ENCODE measurements around the gene P4HA1. TPM values are rescaled to one million over a fixed set of nuclear protein-coding genes. Genes with fewer than 3 reads are reported as not detected.

The P4HA1 gene
- total RNA-seq, 1 experiment from 2014 or later, result 181 TPM

GRCh38 chr10:73058057-73058591 lies 38.5 kb downstream of the P4HA1 start:
- Histone ChIP-seq H3K9me3 (ENCODE audit: low read length) (no peaks in the 10 kb centered on the region), H3K9me2 (replicated peaks; ENCODE audit: low read length) (no peaks in the 10 kb centered on the region), H4K20me1 (ENCODE audit: low read length) (no peaks in the 10 kb centered on the region), H3K4me3 (ENCODE audit: low read length) (no peak overlapping the region), H2AFZ (ENCODE audit: low read length) (no peak overlapping the region), H3F3A (ENCODE audit: low read length, unreplicated experiment) (peaks cover 4% of the 10 kb centered on the region), H3K9ac (ENCODE audit: low read length) (no peak overlapping the region), H3K4me1 (ENCODE audit: insufficient read depth, low read length) (no peaks in the 10 kb centered on the region), H3K27ac (ENCODE audit: low read length) (no peak overlapping the region), H3K4me2 (ENCODE audit: low read length) (no peak overlapping the region), H3K27me3 (ENCODE audit: low read length) (no peaks in the 10 kb centered on the region), H3K36me3 (ENCODE audit: low read depth, low read length) (peaks cover 37% of the 10 kb centered on the region), H3K79me2 (ENCODE audit: low read length) (no peaks in the 10 kb centered on the region)
- DNase-seq, result no peak
- BruUV-seq (replicated peaks), result no TSS peak
- TF ChIP-seq EZH2phosphoT487 (IDR thresholded peaks at IDR 0.05; ENCODE audit: borderline replicate concordance, low read length), result no peak
- TF ChIP-seq CTCF (conservative IDR thresholded peaks at IDR 0.05; ENCODE audit: low read depth, low read length), result no peak
- no peak for TF ChIP-seq EZH2 (IDR thresholded peaks at IDR 0.05; ENCODE audit: low read length, unreplicated experiment)
- POLR2A ChIA-PET (ENCODE audit: unreplicated experiment), result no interaction called here
- CTCF ChIA-PET, result interaction anchor here (0.6 kb wide), 1 partner anchor 37 kb away, joined by 5 read pairs; no protein-coding TSS in a partner anchor
- intact Hi-C loops (cut with micrococcal nuclease), result no loop called here
- ATAC-seq, result no peak

DNA sequence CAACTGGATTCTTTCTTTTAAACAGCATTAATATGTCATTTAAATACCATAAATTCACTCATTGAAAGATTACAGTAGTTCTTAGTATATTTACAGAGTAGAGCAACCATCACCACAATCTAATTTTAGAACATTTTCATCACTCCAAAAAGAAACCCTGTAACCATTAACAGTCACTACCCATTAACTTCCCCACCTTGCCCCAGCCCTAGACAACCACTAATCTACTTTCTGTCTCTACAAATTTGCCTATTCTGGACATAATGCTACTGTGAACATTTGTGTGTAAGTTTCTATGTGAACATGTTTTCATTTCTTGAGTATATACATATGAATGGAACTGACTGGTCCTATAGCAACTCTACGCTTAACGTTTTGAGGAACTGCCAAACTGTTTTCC lies 42.4 kb downstream of the P4HA1 start:
- peaks cover 4% of the 10 kb centered on the region for H3F3A ChIP-seq (ENCODE audit: low read length, unreplicated experiment)
- H3K9me2 ChIP-seq (replicated peaks; ENCODE audit: low read length), result no peaks in the 10 kb centered on the region
- no peak overlapping the region for H3K4me3 ChIP-seq (ENCODE audit: low read length)
- DNase-seq, result no peak
- no peak overlapping the region for H3K4me2 ChIP-seq (ENCODE audit: low read length)
- intact Hi-C loops (cut with micrococcal nuclease), result no loop called here
- H3K79me2 ChIP-seq (ENCODE audit: low read length), result no peaks in the 10 kb centered on the region
- no peak overlapping the region for H3K27ac ChIP-seq (ENCODE audit: low read length)
- H3K4me1 ChIP-seq (ENCODE audit: insufficient read depth, low read length), result no peaks in the 10 kb centered on the region
- H3K36me3 ChIP-seq (ENCODE audit: low read depth, low read length), result peaks cover 49% of the 10 kb centered on the region
- ChIA-PET POLR2A (ENCODE audit: unreplicated experiment) (no interaction called here), CTCF (no interaction called here)
- no peak for TF ChIP-seq EZH2phosphoT487 (IDR thresholded peaks at IDR 0.05; ENCODE audit: borderline replicate concordance, low read length)
- TF ChIP-seq CTCF (conservative IDR thresholded peaks at IDR 0.05; ENCODE audit: low read depth, low read length), result no peak
- TF ChIP-seq EZH2 (IDR thresholded peaks at IDR 0.05; ENCODE audit: low read length, unreplicated experiment), result no peak
- H3K9me3 ChIP-seq (ENCODE audit: low read length), result no peaks in the 10 kb centered on the region
- no peaks in the 10 kb centered on the region for H3K27me3 ChIP-seq (ENCODE audit: low read length)
- ATAC-seq, result no peak
- no peaks in the 10 kb centered on the region for H4K20me1 ChIP-seq (ENCODE audit: low read length)
- H2AFZ ChIP-seq (ENCODE audit: low read length), result no peak overlapping the region
- no TSS peak for BruUV-seq (replicated peaks)
- H3K9ac ChIP-seq (ENCODE audit: low read length), result no peak overlapping the region

GRCh38 chr10:73053275-73053674 lies 43.4 kb downstream of the P4HA1 start:
- ChIA-PET POLR2A (ENCODE audit: unreplicated experiment) (no interaction called here), CTCF (interaction anchor here (0.6 kb wide), 1 partner anchor 24 kb away, joined by 8 read pairs; no protein-coding TSS in a partner anchor)
- Histone ChIP-seq H3K4me1 (ENCODE audit: insufficient read depth, low read length) (peaks cover 3% of the 10 kb centered on the region), H3K4me2 (ENCODE audit: low read length) (no peak overlapping the region), H3K27ac (ENCODE audit: low read length) (no peak overlapping the region), H3K9ac (ENCODE audit: low read length) (no peak overlapping the region), H3K79me2 (ENCODE audit: low read length) (no peaks in the 10 kb centered on the region), H3K9me2 (replicated peaks; ENCODE audit: low read length) (no peaks in the 10 kb centered on the region), H3K4me3 (ENCODE audit: low read length) (no peak overlapping the region), H3K36me3 (ENCODE audit: low read depth, low read length) (peaks cover 50% of the 10 kb centered on the region), H3K9me3 (ENCODE audit: low read length) (no peaks in the 10 kb centered on the region), H4K20me1 (ENCODE audit: low read length) (no peaks in the 10 kb centered on the region), H3K27me3 (ENCODE audit: low read length) (no peaks in the 10 kb centered on the region), H3F3A (ENCODE audit: low read length, unreplicated experiment) (peaks cover 4% of the 10 kb centered on the region), H2AFZ (ENCODE audit: low read length) (no peak overlapping the region)
- ATAC-seq (no peak), DNase-seq (no peak)
- intact Hi-C loops (cut with micrococcal nuclease), result no loop called here
- TF ChIP-seq EZH2 (IDR thresholded peaks at IDR 0.05; ENCODE audit: low read length, unreplicated experiment) (no peak), CTCF (conservative IDR thresholded peaks at IDR 0.05; ENCODE audit: low read depth, low read length) (no peak), EZH2phosphoT487 (IDR thresholded peaks at IDR 0.05; ENCODE audit: borderline replicate concordance, low read length) (no peak)
- BruUV-seq (replicated peaks), result no TSS peak

Data from PC-3 (cell line).